Liver (tissue), 9 donors: ENCODE data around the gene COX4I1. TPM values are rescaled to one million over a fixed set of nuclear protein-coding genes. Genes with fewer than 3 reads are reported as not detected.

Experiments
- DNase-seq: peaks from one replicate; pipeline ENCODE4 v3.0.0-alpha.2; 2017; ENCODE audit warnings: low spot score
- H3K27ac ChIP-seq, 2 donors: one replicate each; pipeline ENCODE4 v1.7.0; 2013; ENCODE audit warnings: inconsistent platforms in 2 of 2, low read length in 2 of 2, control low read depth in 1 of 2, low read depth in 1 of 2, mild to moderate bottlenecking in 1 of 2
- H3K27me3 ChIP-seq, 4 donors: one replicate each; pipeline versions ENCODE4 v1.6.1 to v1.7.0; 2013; ENCODE audit warnings: low read length in 3 of 4, inconsistent platforms in 1 of 4, mild to moderate bottlenecking in 1 of 4, moderate library complexity in 1 of 4; ENCODE audit not compliant: control insufficient read depth in 4 of 4, insufficient read depth in 4 of 4
- H3K36me3 ChIP-seq, 4 donors: one replicate each; pipeline versions ENCODE4 v1.6.1 to v1.7.0; 2013; ENCODE audit warnings: low read length in 3 of 4, mild to moderate bottlenecking in 3 of 4, low read depth in 1 of 4, moderate library complexity in 1 of 4; ENCODE audit not compliant: control insufficient read depth in 4 of 4, insufficient read depth in 3 of 4
- H3K4me1 ChIP-seq, 4 donors: one replicate each; pipeline versions ENCODE4 v1.6.1 to v1.7.0; 2013; ENCODE audit warnings: low read length in 3 of 4, mild to moderate bottlenecking in 3 of 4, moderate library complexity in 1 of 4; ENCODE audit not compliant: control insufficient read depth in 4 of 4, insufficient read depth in 4 of 4
- H3K4me3 ChIP-seq, 3 donors: one replicate each; pipeline versions ENCODE4 v1.6.1 to v1.7.0; 2013; ENCODE audit warnings: low read length in 3 of 3, control low read depth in 1 of 3, low read depth in 1 of 3, mild to moderate bottlenecking in 1 of 3
- H3K9ac ChIP-seq, 2 donors: one replicate each; pipeline ENCODE4 v1.7.0; 2013; ENCODE audit warnings: low read length in 2 of 2, mild to moderate bottlenecking in 2 of 2, moderate library complexity in 2 of 2, control low read depth in 1 of 2, low read depth in 1 of 2
- H3K9me3 ChIP-seq, 4 donors: one replicate each; pipeline versions ENCODE4 v1.6.1 to v1.7.0; 2013; ENCODE audit warnings: low read length in 3 of 4; ENCODE audit not compliant: control insufficient read depth in 4 of 4
- EGR1 ChIP-seq, 2 donors: IDR thresholded peaks; 2 replicates each; pipeline ENCODE4 v1.6.1; 2016 to 2018; ENCODE audit warnings: antibody characterized with exemption in 2 of 2, low read depth in 2 of 2
- FOXA1 ChIP-seq: IDR thresholded peaks from 2 replicates; pipeline ENCODE4 v1.6.1; 2016; ENCODE audit warnings: antibody characterized with exemption
- FOXA2 ChIP-seq: IDR thresholded peaks from 2 replicates; pipeline ENCODE4 v1.6.1; 2016; ENCODE audit warnings: antibody characterized with exemption
- GABPA ChIP-seq, 2 donors: IDR thresholded peaks in 1 of 2; conservative IDR thresholded peaks in 1 of 2; 2 replicates each; pipeline ENCODE4 v1.6.1; 2016; ENCODE audit warnings: antibody characterized with exemption in 2 of 2, mild to moderate bottlenecking in 1 of 2, moderate library complexity in 1 of 2
- HNF4A ChIP-seq, 2 donors: conservative IDR thresholded peaks; 2 replicates each; pipeline ENCODE4 v1.6.1; 2016; ENCODE audit warnings: antibody characterized with exemption in 2 of 2, mild to moderate bottlenecking in 2 of 2
- HNF4G ChIP-seq: IDR thresholded peaks from 2 replicates; pipeline ENCODE4 v1.6.1; 2016; ENCODE audit warnings: antibody characterized with exemption
- JUND ChIP-seq, 2 donors: IDR thresholded peaks; 2 replicates each; pipeline ENCODE4 v1.6.1; 2016; ENCODE audit warnings: antibody characterized with exemption in 2 of 2
- NR2F2 ChIP-seq: IDR thresholded peaks from 2 replicates; pipeline ENCODE4 v1.6.1; 2016; ENCODE audit warnings: antibody characterized with exemption
- RAD21 ChIP-seq, 2 donors: IDR thresholded peaks; 2 replicates each; pipeline ENCODE4 v1.6.1; 2016; ENCODE audit warnings: antibody characterized with exemption in 2 of 2, mild to moderate bottlenecking in 2 of 2
- RXRA ChIP-seq, 2 donors: IDR thresholded peaks; 2 replicates each; pipeline ENCODE4 v1.6.1; 2017 to 2018; ENCODE audit warnings: antibody characterized with exemption in 2 of 2, mild to moderate bottlenecking in 1 of 2
- SP1 ChIP-seq: IDR thresholded peaks from 2 replicates; pipeline ENCODE4 v1.6.1; 2018; ENCODE audit warnings: antibody characterized with exemption, mild to moderate bottlenecking
- TAF1 ChIP-seq: conservative IDR thresholded peaks from 2 replicates; pipeline ENCODE4 v1.6.1; 2016; ENCODE audit warnings: antibody characterized with exemption, mild to moderate bottlenecking
- YY1 ChIP-seq: IDR thresholded peaks from 2 replicates; pipeline ENCODE4 v1.6.1; 2016; ENCODE audit warnings: antibody characterized with exemption, mild to moderate bottlenecking
- WGBS: extraction: QIAGEN DNeasy Blood & Tissue Kit; methylation state at CpG from one replicate; pipeline ENCODE4 v1.1.7; 2013; 5-methylcytosine and 5-hydroxymethylcytosine counted together
- polyA plus RNA-seq, 2 donors: library from polyadenylated mRNA; stranded (reverse) in 1 of 2; unstranded in 1 of 2; fragments of 200-250 nt in 1 of 2; fragments of >200 nt in 1 of 2; fragmentation: Nextera tagmentation in 1 of 2; extraction: Ambion mirVana in 1 of 2; gene quantifications; one replicate each; pipeline versions ENCODE4 v1.2.1 to v1.2.3, GENCODE V29; 2013 to 2015
- total RNA-seq, 2 donors: library from RNA; depleted of rRNA; stranded (reverse); fragments of >200 nt; gene quantifications; one replicate each; pipeline ENCODE4 v1.2.3, GENCODE V29; 2014
- TF ChIP-seq, protein P1 (sequence below): IDR thresholded peaks from 2 replicates; pipeline ENCODE4 v1.6.1; 2016; ENCODE audit warnings: antibody characterized with exemption
- TF ChIP-seq, protein P2 (sequence below): IDR thresholded peaks from 2 replicates; pipeline ENCODE4 v1.6.1; 2016; ENCODE audit warnings: antibody characterized with exemption, mild to moderate bottlenecking
- TF ChIP-seq, protein P3 (sequence below): IDR thresholded peaks from 2 replicates; pipeline ENCODE4 v1.6.1; 2016; ENCODE audit warnings: antibody characterized with exemption
- TF ChIP-seq, protein P4 (sequence below): IDR thresholded peaks from 2 replicates; pipeline ENCODE4 v1.6.1; 2016; ENCODE audit warnings: antibody characterized with exemption
- TF ChIP-seq, protein P5 (sequence below): fragments of 150-350 bp; IDR thresholded peaks from 2 replicates; pipeline ENCODE4 v1.5.1; 2017; ENCODE audit warnings: improper control_type of control experiment, low read depth, low read length; ENCODE audit not compliant: missing input control
- donor health status: healthy.
- donor health status: healthy.
- donor health status: healthy.
- donor health status: healthy.
- donor health status: healthy.

COX4I1 gene
- total and polyA plus RNA-seq, 4 donors: 186 to 576 (median 331) TPM

DNA sequence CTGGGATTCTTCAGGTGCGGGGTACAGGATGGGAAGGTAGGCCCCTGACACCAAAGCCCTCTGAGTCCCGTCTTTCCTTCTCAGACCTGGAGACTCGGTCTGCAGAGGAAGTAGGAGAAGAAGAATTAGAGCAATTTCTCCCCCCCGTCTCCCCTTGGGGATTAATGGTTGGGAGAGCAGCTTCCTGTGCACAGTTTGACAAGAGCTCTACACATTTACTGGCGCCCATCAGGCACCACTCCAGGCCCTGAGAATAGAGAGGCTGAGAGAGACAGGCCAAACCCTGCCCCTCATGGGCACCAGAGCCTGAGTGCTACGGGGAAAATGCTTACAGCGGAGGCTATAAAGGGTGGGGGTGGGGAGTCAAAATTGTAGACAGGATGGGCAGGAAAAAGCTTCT lies 45.1 kb upstream of the COX4I1 start:
- Histone ChIP-seq H3K27ac (no peak overlapping the region), H3K36me3 (no peaks in the 10 kb centered on the region), H3K9ac (no peak overlapping the region), H3K4me1 (peaks cover 3 to 12% (median 8%) of the 10 kb centered on the region in 4 donors), H3K4me3 (no peak overlapping the region), H3K9me3 (no peaks in the 10 kb centered on the region), H3K27me3 (no peaks in the 10 kb centered on the region)
- TF ChIP-seq HNF4A (conservative IDR thresholded peaks at IDR 0.05) (no peak), NR2F2 (no peak), YY1 (no peak), TAF1 (no peak), GABPA (IDR thresholded peaks at IDR 0.05 in 1 of 2, conservative IDR thresholded peaks at IDR 0.05 in 1 of 2) (no peak), FOXA1 (no peak), RAD21 (IDR thresholded peaks at IDR 0.05) (no peak), EGR1 (IDR thresholded peaks at IDR 0.05; ENCODE audit: low read depth in 2 of 2) (no peak), SP1 (no peak), RXRA (IDR thresholded peaks at IDR 0.05) (no peak), HNF4G (no peak), FOXA2 (no peak), JUND (IDR thresholded peaks at IDR 0.05) (no peak)
- TF ChIP-seq, protein P1, sequence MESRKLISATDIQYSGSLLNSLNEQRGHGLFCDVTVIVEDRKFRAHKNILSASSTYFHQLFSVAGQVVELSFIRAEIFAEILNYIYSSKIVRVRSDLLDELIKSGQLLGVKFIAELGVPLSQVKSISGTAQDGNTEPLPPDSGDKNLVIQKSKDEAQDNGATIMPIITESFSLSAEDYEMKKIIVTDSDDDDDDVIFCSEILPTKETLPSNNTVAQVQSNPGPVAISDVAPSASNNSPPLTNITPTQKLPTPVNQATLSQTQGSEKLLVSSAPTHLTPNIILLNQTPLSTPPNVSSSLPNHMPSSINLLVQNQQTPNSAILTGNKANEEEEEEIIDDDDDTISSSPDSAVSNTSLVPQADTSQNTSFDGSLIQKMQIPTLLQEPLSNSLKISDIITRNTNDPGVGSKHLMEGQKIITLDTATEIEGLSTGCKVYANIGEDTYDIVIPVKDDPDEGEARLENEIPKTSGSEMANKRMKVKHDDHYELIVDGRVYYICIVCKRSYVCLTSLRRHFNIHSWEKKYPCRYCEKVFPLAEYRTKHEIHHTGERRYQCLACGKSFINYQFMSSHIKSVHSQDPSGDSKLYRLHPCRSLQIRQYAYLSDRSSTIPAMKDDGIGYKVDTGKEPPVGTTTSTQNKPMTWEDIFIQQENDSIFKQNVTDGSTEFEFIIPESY: no peak
- TF ChIP-seq, protein P2, sequence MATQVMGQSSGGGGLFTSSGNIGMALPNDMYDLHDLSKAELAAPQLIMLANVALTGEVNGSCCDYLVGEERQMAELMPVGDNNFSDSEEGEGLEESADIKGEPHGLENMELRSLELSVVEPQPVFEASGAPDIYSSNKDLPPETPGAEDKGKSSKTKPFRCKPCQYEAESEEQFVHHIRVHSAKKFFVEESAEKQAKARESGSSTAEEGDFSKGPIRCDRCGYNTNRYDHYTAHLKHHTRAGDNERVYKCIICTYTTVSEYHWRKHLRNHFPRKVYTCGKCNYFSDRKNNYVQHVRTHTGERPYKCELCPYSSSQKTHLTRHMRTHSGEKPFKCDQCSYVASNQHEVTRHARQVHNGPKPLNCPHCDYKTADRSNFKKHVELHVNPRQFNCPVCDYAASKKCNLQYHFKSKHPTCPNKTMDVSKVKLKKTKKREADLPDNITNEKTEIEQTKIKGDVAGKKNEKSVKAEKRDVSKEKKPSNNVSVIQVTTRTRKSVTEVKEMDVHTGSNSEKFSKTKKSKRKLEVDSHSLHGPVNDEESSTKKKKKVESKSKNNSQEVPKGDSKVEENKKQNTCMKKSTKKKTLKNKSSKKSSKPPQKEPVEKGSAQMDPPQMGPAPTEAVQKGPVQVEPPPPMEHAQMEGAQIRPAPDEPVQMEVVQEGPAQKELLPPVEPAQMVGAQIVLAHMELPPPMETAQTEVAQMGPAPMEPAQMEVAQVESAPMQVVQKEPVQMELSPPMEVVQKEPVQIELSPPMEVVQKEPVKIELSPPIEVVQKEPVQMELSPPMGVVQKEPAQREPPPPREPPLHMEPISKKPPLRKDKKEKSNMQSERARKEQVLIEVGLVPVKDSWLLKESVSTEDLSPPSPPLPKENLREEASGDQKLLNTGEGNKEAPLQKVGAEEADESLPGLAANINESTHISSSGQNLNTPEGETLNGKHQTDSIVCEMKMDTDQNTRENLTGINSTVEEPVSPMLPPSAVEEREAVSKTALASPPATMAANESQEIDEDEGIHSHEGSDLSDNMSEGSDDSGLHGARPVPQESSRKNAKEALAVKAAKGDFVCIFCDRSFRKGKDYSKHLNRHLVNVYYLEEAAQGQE: no peak
- TF ChIP-seq, protein P3, sequence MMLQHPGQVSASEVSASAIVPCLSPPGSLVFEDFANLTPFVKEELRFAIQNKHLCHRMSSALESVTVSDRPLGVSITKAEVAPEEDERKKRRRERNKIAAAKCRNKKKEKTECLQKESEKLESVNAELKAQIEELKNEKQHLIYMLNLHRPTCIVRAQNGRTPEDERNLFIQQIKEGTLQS: no peak
- TF ChIP-seq, protein P4, sequence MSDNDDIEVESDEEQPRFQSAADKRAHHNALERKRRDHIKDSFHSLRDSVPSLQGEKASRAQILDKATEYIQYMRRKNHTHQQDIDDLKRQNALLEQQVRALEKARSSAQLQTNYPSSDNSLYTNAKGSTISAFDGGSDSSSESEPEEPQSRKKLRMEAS: no peak
- TF ChIP-seq, protein P5, sequence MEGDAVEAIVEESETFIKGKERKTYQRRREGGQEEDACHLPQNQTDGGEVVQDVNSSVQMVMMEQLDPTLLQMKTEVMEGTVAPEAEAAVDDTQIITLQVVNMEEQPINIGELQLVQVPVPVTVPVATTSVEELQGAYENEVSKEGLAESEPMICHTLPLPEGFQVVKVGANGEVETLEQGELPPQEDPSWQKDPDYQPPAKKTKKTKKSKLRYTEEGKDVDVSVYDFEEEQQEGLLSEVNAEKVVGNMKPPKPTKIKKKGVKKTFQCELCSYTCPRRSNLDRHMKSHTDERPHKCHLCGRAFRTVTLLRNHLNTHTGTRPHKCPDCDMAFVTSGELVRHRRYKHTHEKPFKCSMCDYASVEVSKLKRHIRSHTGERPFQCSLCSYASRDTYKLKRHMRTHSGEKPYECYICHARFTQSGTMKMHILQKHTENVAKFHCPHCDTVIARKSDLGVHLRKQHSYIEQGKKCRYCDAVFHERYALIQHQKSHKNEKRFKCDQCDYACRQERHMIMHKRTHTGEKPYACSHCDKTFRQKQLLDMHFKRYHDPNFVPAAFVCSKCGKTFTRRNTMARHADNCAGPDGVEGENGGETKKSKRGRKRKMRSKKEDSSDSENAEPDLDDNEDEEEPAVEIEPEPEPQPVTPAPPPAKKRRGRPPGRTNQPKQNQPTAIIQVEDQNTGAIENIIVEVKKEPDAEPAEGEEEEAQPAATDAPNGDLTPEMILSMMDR: no peak
- DNase-seq: no peak
- WGBS: 80% methylated on average over 7 of the region's 7 CpGs
